GM12875 (cell line): ENCODE measurements around the gene NRG3.
"Not testable (repeated sequence)": the region's sequence is repeated elsewhere in the genome, so short reads cannot be mapped to it uniquely, and the experiment has no call there.

Experiments
- H3K4me3 ChIP-seq: one replicate; pipeline ENCODE4 v1.5.1; 2011; ENCODE audit warnings: low read depth, low read length, control low read depth
- TF ChIP-seq, protein P1 (sequence below): IDR thresholded peaks from 2 replicates; pipeline ENCODE4 v1.5.1; 2011; ENCODE audit warnings: low read depth, mild to moderate bottlenecking, control low read depth, inconsistent platforms, low read length, moderate library complexity, borderline replicate concordance; ENCODE audit not compliant: insufficient read depth

Gene NRG3

DNA sequence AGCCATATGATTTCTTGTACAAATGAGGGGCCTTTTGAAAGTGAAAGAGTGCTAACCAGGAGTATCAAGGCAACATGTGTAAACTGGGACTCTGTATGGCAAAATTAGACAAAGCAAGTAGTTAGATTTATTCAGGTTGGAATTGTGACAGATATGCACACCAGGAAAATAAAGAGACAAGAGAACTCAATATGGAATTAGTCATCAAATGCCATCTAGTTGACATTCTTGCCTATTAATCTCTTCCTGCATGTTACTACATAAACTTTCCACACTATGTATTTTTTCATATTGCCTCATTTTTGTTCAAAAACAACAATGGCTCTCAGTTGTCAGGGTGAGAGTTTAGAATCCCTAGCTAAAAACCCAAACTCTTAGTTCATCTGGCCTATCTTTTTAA, 799.0 kb downstream of the NRG3 start:
- no peak overlapping the region for H3K4me3 ChIP-seq

GRCh38 chr10:82677932-82678331, 802.9 kb downstream of the NRG3 start:
- not testable (repeated sequence) for H3K4me3 ChIP-seq

More for the DNA sequence above, 799.0 kb downstream of the NRG3 start:
- TF ChIP-seq, protein P1, sequence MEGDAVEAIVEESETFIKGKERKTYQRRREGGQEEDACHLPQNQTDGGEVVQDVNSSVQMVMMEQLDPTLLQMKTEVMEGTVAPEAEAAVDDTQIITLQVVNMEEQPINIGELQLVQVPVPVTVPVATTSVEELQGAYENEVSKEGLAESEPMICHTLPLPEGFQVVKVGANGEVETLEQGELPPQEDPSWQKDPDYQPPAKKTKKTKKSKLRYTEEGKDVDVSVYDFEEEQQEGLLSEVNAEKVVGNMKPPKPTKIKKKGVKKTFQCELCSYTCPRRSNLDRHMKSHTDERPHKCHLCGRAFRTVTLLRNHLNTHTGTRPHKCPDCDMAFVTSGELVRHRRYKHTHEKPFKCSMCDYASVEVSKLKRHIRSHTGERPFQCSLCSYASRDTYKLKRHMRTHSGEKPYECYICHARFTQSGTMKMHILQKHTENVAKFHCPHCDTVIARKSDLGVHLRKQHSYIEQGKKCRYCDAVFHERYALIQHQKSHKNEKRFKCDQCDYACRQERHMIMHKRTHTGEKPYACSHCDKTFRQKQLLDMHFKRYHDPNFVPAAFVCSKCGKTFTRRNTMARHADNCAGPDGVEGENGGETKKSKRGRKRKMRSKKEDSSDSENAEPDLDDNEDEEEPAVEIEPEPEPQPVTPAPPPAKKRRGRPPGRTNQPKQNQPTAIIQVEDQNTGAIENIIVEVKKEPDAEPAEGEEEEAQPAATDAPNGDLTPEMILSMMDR: no peak

DNA sequence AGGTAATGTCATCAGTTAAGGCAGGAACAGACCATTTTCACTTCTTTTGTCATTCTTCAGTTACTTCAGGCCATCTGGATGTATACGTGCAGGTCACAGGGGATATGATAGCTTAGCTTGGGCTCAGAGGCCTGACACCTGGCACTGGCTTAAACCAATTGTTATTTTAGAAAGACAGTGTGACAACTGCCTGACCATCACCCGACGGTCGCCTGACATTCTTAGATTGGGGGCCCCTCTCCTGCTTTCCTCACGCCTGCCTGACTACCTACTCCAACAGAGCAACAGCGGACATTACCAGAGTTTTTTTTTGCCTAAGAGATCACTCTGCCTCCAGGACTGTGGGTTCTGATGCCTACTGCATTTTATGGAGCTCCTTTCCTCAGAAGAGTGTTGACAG, 803.5 kb downstream of the NRG3 start:
- not testable (repeated sequence) for H3K4me3 ChIP-seq

GRCh38 chr10:82680608-82681007, 805.6 kb downstream of the NRG3 start:
- no peak overlapping the region for H3K4me3 ChIP-seq
- TF ChIP-seq, protein P1: no peak

DNA sequence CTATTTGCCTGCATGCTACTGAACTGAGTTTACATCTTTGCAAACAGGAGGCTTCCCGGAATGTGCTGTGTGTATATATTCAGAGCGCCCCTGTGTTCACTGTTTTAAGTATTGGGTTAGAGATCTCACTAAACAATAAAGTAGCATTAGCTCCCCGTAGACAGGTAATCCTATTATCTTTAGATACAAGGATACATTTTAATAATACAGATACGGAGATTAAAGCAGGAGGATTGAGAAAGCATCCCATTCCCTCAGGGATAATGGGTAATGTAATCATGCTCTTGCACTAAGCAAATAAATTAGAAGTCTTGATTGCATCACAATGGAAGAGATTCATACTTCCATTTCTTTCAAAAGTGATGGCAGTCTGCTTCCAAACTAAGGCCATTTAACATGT, 809.0 kb downstream of the NRG3 start:
- TF ChIP-seq, protein P1: no peak

GRCh38 chr10:82685087-82685486, 810.1 kb downstream of the NRG3 start:
- TF ChIP-seq, protein P1: no peak
- H3K4me3 ChIP-seq: no peak overlapping the region

More for the DNA sequence above, 809.0 kb downstream of the NRG3 start:
- H3K4me3 ChIP-seq: no peak overlapping the region

DNA sequence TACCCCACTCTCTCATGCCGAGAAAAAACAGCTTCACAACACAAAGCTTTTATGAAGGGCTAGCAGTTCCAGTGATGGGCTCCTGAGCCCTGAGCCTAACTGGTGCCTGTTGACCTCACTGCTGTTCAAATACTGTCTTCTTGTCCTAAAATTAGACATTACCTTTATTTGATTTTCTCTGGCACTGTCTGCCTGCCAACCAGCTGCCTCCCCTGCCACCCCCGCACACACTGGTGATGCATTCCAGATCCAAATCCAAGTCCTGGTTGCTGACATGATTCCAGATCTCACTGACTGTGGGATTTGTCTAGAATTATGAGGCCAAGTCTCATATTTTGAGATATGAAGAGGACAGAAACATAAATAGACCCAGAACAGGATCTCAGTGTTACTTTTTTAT, 816.2 kb downstream of the NRG3 start:
- H3K4me3 ChIP-seq: no peak overlapping the region
- TF ChIP-seq, protein P1: no peak

- TF ChIP-seq, protein P1: no peak
- no peak overlapping the region for H3K4me3 ChIP-seq
These were observed 817.5 kb downstream of the NRG3 start for GRCh38 chr10:82692458-82692857.
